Dedifferentiated amniotic fluid mesenchymal stem cell (primary cell): ENCODE results near the gene TRIM22.
"Not testable (repeated sequence)": the region's sequence is repeated elsewhere in the genome, so short reads cannot be mapped to it uniquely, and the experiment has no call there.

ENCODE experiments used
- DNase-seq: peaks from one replicate; pipeline ENCODE4 v3.0.0-alpha.2; 2016; ENCODE audit errors: extremely low spot score

TRIM22 gene

GRCh38 chr11:5691238-5691963 is 1.8 kb downstream of the TRIM22 start:
- DNase-seq, result not testable (repeated sequence)

- DNase-seq, result no peak
Observed at GRCh38 chr11:5691964-5692361, 2.4 kb downstream of the TRIM22 start.

- no peak for DNase-seq
Observed at GRCh38 chr11:5694642-5695041, 5.1 kb downstream of the TRIM22 start.

- no peak for DNase-seq
Observed at GRCh38 chr11:5695580-5695979, 6.0 kb downstream of the TRIM22 start.

- no peak for DNase-seq
Observed at GRCh38 chr11:5696210-5696609, 6.6 kb downstream of the TRIM22 start.

GRCh38 chr11:5698281-5698680 is 8.7 kb downstream of the TRIM22 start:
- no peak for DNase-seq

GRCh38 chr11:5700421-5701054 is 10.9 kb downstream of the TRIM22 start:
- DNase-seq, result no peak

- no peak for DNase-seq
Observed at GRCh38 chr11:5701055-5701577, 11.5 kb downstream of the TRIM22 start.

GRCh38 chr11:5703741-5704536 is 14.3 kb downstream of the TRIM22 start:
- no peak for DNase-seq

GRCh38 chr11:5705688-5706087 is 16.1 kb downstream of the TRIM22 start:
- DNase-seq, result no peak

GRCh38 chr11:5712507-5712906 is 22.9 kb downstream of the TRIM22 start:
- DNase-seq, result no peak

- no peak for DNase-seq
Observed at GRCh38 chr11:5713695-5714094, 24.1 kb downstream of the TRIM22 start.

- DNase-seq, result not testable (repeated sequence)
Observed at GRCh38 chr11:5716518-5716917, 26.9 kb downstream of the TRIM22 start.

GRCh38 chr11:5719703-5720495 is 30.3 kb downstream of the TRIM22 start:
- no peak for DNase-seq

GRCh38 chr11:5722622-5723021 is 33.0 kb downstream of the TRIM22 start:
- no peak for DNase-seq

- no peak for DNase-seq
Observed at GRCh38 chr11:5726351-5726750, 36.8 kb downstream of the TRIM22 start.

- no peak for DNase-seq
Observed at GRCh38 chr11:5727691-5728090, 38.1 kb downstream of the TRIM22 start.

- no peak for DNase-seq
Observed at GRCh38 chr11:5736396-5736795, 46.8 kb downstream of the TRIM22 start, which contains the start of gene OR56B1. TSS of gene OR56B1 (plus strand) at chr11:5736448. CDS start at chr11:5736517, 69 bp downstream.

- DNase-seq, result no peak
Observed at GRCh38 chr11:5737091-5737490, 47.5 kb downstream of the TRIM22 start.

GRCh38 chr11:5737670-5738392 is 48.2 kb downstream of the TRIM22 start:
- no peak for DNase-seq

- no peak for DNase-seq
Observed at GRCh38 chr11:5738431-5738830, 48.8 kb downstream of the TRIM22 start.
